Measurements from ENCODE around the gene ZG16B.

ZG16B gene

DNA sequence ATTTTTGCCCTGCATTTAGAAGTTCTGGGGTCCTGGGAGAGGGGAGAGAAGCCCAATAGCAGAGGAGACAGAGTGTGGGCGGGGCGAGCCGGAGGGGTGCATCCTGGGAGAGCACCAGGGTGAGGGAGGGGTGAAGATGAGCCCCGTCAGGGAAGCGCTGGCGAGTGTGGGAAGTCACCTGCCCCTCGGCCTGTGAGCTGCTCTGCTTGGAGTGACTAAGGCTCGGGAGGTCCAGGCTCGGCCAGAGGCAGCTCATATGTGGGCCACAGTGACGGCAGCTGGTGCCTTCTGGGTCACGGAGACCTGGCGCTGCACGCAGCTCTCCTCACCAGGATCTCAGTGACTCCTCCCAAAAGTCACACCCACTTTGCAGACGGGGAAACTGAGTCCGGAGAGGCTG is 1.1 kb downstream of the ZG16B start:
- Histone ChIP-seq H3K4me1 (ENCODE audit: control insufficient read depth in 5 of 5, insufficient read depth in 5 of 5, low read length in 5 of 5) (peaks cover 0 to 12% (median 0%) of the 10 kb centered on the region in 5 donors), H3K36me3 (ENCODE audit: control insufficient read depth in 5 of 5, insufficient read depth in 5 of 5, low read length in 5 of 5) (no peaks in the 10 kb centered on the region), H3K4me3 (ENCODE audit: low read depth in 1 of 5, low read length in 5 of 5) (no peak overlapping the region), H3K9me3 (ENCODE audit: control insufficient read depth in 5 of 5, low read length in 5 of 5) (no peaks in the 10 kb centered on the region), H3K27ac (ENCODE audit: low read depth, low read length) (no peak overlapping the region), H3K9ac (ENCODE audit: low read length in 5 of 5) (no peak overlapping the region), H3K27me3 (ENCODE audit: control insufficient read depth in 5 of 5, insufficient read depth in 4 of 5, low read length in 5 of 5) (peaks cover 13 to 37% (median 34%) of the 10 kb centered on the region in 5 donors)

- Histone ChIP-seq H3K4me3 (ENCODE audit: low read depth in 1 of 5, low read length in 5 of 5) (no peak overlapping the region), H3K9me3 (ENCODE audit: control insufficient read depth in 5 of 5, low read length in 5 of 5) (no peaks in the 10 kb centered on the region), H3K36me3 (ENCODE audit: control insufficient read depth in 5 of 5, insufficient read depth in 5 of 5, low read length in 5 of 5) (no peaks in the 10 kb centered on the region), H3K9ac (ENCODE audit: low read length in 5 of 5) (no peak overlapping the region), H3K4me1 (ENCODE audit: control insufficient read depth in 5 of 5, insufficient read depth in 5 of 5, low read length in 5 of 5) (peaks cover 0 to 12% (median 0%) of the 10 kb centered on the region in 5 donors), H3K27me3 (ENCODE audit: control insufficient read depth in 5 of 5, insufficient read depth in 4 of 5, low read length in 5 of 5) (peaks cover 16 to 41% (median 37%) of the 10 kb centered on the region in 5 donors), H3K27ac (ENCODE audit: low read depth, low read length) (no peak overlapping the region)
Measured at GRCh38 chr16:2833776-2834175, 3.7 kb downstream of the ZG16B start.

GRCh38 chr16:2834968-2835367 is 4.9 kb downstream of the ZG16B start:
- Histone ChIP-seq H3K9me3 (ENCODE audit: control insufficient read depth in 5 of 5, low read length in 5 of 5) (no peaks in the 10 kb centered on the region), H3K36me3 (ENCODE audit: control insufficient read depth in 5 of 5, insufficient read depth in 5 of 5, low read length in 5 of 5) (no peaks in the 10 kb centered on the region), H3K27ac (ENCODE audit: low read depth, low read length) (no peak overlapping the region), H3K4me3 (ENCODE audit: low read depth in 1 of 5, low read length in 5 of 5) (no peak overlapping the region), H3K27me3 (ENCODE audit: control insufficient read depth in 5 of 5, insufficient read depth in 4 of 5, low read length in 5 of 5) (peaks cover 14 to 44% (median 36%) of the 10 kb centered on the region in 5 donors), H3K9ac (ENCODE audit: low read length in 5 of 5) (no peak overlapping the region), H3K4me1 (ENCODE audit: control insufficient read depth in 5 of 5, insufficient read depth in 5 of 5, low read length in 5 of 5) (peaks cover 0 to 11% (median 0%) of the 10 kb centered on the region in 5 donors)

DNA sequence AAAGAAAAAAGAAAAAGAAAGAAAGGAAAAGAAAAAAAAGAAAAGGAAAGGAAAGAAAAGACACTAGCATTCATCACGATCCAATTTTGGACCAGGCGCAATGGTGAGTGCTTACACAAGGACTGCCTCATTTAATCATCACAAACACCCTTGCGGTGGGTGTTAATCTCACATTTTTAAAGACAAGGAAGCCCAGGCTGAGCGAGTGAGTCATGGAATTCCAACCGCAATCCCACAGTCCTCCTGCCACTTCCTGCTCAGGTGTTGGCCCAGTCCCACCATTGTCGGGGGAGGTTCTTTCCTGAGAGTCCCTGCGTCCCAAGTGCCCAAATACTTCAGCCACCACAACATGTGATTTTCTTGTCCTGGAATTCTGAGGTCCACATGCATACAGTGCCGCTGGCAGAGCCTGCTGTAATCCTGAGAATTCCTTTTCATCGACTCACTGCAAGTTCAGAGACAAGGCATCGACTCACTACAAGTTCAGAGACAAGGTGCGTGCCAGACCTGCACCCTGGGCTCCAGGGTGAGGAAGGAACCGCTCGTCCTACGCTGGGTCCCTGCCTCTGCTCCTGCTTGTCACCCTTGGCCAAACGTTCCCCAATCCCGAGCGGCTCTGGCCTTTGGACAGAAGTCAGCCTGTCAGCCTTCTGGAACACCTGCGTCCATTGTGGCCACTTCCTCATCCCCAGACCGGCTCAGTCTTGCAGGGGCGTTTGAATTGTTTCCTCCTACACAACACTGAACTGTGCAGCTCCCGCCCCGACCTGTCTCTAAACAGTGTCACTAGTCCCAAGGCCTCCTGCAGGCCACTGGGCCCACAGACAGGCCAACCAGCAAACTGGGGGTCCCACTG is 5.8 kb downstream of the ZG16B start:
- H3K9ac ChIP-seq (ENCODE audit: low read length in 5 of 5): no peak overlapping the region
- no peak overlapping the region for H3K4me3 ChIP-seq (ENCODE audit: low read depth in 1 of 5, low read length in 5 of 5)
- H3K27ac ChIP-seq (ENCODE audit: low read depth, low read length): no peak overlapping the region
- H3K9me3 ChIP-seq (ENCODE audit: control insufficient read depth in 5 of 5, low read length in 5 of 5): no peaks in the 10 kb centered on the region
- peaks cover 0 to 9% (median 0%) of the 10 kb centered on the region in 5 donors for H3K4me1 ChIP-seq (ENCODE audit: control insufficient read depth in 5 of 5, insufficient read depth in 5 of 5, low read length in 5 of 5)
- H3K36me3 ChIP-seq (ENCODE audit: control insufficient read depth in 5 of 5, insufficient read depth in 5 of 5, low read length in 5 of 5): no peaks in the 10 kb centered on the region
- H3K27me3 ChIP-seq (ENCODE audit: control insufficient read depth in 5 of 5, insufficient read depth in 4 of 5, low read length in 5 of 5): peaks cover 14 to 46% (median 36%) of the 10 kb centered on the region in 5 donors

- H3K9me3 ChIP-seq (ENCODE audit: control insufficient read depth in 5 of 5, low read length in 5 of 5): no peaks in the 10 kb centered on the region
- no peak overlapping the region for H3K27ac ChIP-seq (ENCODE audit: low read depth, low read length)
- no peaks in the 10 kb centered on the region for H3K36me3 ChIP-seq (ENCODE audit: control insufficient read depth in 5 of 5, insufficient read depth in 5 of 5, low read length in 5 of 5)
- H3K4me1 ChIP-seq (ENCODE audit: control insufficient read depth in 5 of 5, insufficient read depth in 5 of 5, low read length in 5 of 5): peaks cover 0 to 16% (median 3%) of the 10 kb centered on the region in 5 donors
- H3K4me3 ChIP-seq (ENCODE audit: low read depth in 1 of 5, low read length in 5 of 5): no peak overlapping the region
- no peak overlapping the region for H3K9ac ChIP-seq (ENCODE audit: low read length in 5 of 5)
- H3K27me3 ChIP-seq (ENCODE audit: control insufficient read depth in 5 of 5, insufficient read depth in 4 of 5, low read length in 5 of 5): peaks cover 14 to 36% (median 31%) of the 10 kb centered on the region in 5 donors
Measured at GRCh38 chr16:2836646-2837508, 6.8 kb downstream of the ZG16B start.

- no peak overlapping the region for H3K9ac ChIP-seq (ENCODE audit: low read length in 5 of 5)
- H3K36me3 ChIP-seq (ENCODE audit: control insufficient read depth in 5 of 5, insufficient read depth in 5 of 5, low read length in 5 of 5): no peaks in the 10 kb centered on the region
- peaks cover 8 to 28% (median 24%) of the 10 kb centered on the region in 5 donors for H3K27me3 ChIP-seq (ENCODE audit: control insufficient read depth in 5 of 5, insufficient read depth in 4 of 5, low read length in 5 of 5)
- no peak overlapping the region for H3K27ac ChIP-seq (ENCODE audit: low read depth, low read length)
- H3K4me1 ChIP-seq (ENCODE audit: control insufficient read depth in 5 of 5, insufficient read depth in 5 of 5, low read length in 5 of 5): peaks cover 0 to 25% (median 12%) of the 10 kb centered on the region in 5 donors
- no peaks in the 10 kb centered on the region for H3K9me3 ChIP-seq (ENCODE audit: control insufficient read depth in 5 of 5, low read length in 5 of 5)
- no peak overlapping the region for H3K4me3 ChIP-seq (ENCODE audit: low read depth in 1 of 5, low read length in 5 of 5)
Measured at GRCh38 chr16:2838928-2839327, 8.8 kb downstream of the ZG16B start.

DNA sequence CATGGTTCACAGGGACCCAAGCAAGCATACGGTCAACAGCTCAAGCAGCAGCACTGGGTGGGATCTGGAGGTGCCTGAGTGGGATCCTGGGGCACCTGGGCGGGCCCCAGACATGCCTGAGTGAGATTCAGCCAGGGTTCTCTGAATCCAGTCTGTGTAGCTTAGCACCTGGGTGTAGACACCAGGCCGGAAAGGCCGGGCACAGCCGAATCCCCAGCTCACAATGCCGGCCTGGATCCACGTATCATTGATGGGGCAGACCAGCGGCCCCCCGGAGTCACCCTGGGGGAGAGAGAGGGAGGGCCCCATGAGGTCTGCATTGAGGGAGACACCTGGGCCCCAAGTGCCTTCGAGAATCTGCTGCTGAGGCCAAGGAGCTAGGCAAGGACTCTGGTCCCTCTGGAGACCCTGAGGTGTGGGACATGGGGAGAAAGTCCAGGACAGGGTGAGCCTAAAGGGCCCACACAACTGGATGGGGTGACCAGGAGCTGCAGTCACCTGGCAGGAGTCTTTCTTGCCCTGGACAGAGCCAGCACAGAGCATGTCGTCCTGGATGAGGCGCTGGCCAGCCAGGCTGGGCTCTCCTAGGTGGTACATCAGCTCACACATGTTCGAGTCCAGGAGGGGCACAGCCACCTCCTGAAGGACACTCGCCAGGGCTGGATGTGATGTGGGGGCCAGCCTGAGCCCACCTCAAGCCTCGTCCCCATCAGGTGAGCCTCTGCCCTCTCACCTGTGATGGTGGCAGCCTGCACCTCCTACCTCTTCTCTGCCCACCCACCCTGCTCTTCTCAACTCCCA is 9.7 kb downstream of the ZG16B start:
- Histone ChIP-seq H3K36me3 (ENCODE audit: control insufficient read depth in 5 of 5, insufficient read depth in 5 of 5, low read length in 5 of 5) (no peaks in the 10 kb centered on the region), H3K4me1 (ENCODE audit: control insufficient read depth in 5 of 5, insufficient read depth in 5 of 5, low read length in 5 of 5) (peaks cover 0 to 25% (median 12%) of the 10 kb centered on the region in 5 donors), H3K27me3 (ENCODE audit: control insufficient read depth in 5 of 5, insufficient read depth in 4 of 5, low read length in 5 of 5) (peaks cover 8 to 28% (median 24%) of the 10 kb centered on the region in 5 donors), H3K27ac (ENCODE audit: low read depth, low read length) (no peak overlapping the region), H3K4me3 (ENCODE audit: low read depth in 1 of 5, low read length in 5 of 5) (no peak overlapping the region), H3K9me3 (ENCODE audit: control insufficient read depth in 5 of 5, low read length in 5 of 5) (no peaks in the 10 kb centered on the region), H3K9ac (ENCODE audit: low read length in 5 of 5) (no peak overlapping the region)

DNA sequence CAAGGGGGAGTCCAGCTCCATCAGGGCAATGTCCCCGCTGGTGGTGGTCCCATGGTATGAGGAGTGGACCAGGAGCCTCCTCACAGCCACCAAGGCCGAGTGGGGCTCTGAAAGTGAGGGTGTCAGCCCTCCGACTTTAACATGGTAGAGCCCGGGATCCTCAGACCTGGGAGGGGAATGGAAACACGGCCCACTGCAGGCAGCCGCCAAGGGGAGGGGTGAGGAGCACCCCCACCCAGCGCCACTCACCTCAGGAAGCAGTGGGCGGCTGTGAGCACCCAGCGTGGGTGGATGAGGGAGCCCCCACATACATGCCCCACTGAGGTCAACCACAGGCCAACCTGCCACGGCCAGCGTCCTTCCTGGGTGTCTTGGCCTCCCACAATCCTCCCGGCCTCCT is 10.8 kb downstream of the ZG16B start:
- Histone ChIP-seq H3K4me1 (ENCODE audit: control insufficient read depth in 5 of 5, insufficient read depth in 5 of 5, low read length in 5 of 5) (peaks cover 0 to 21% (median 12%) of the 10 kb centered on the region in 5 donors), H3K27ac (ENCODE audit: low read depth, low read length) (no peak overlapping the region), H3K9me3 (ENCODE audit: control insufficient read depth in 5 of 5, low read length in 5 of 5) (no peaks in the 10 kb centered on the region), H3K4me3 (ENCODE audit: low read depth in 1 of 5, low read length in 5 of 5) (no peak overlapping the region), H3K9ac (ENCODE audit: low read length in 5 of 5) (no peak overlapping the region), H3K27me3 (ENCODE audit: control insufficient read depth in 5 of 5, insufficient read depth in 4 of 5, low read length in 5 of 5) (peaks cover 8 to 28% (median 21%) of the 10 kb centered on the region in 5 donors), H3K36me3 (ENCODE audit: control insufficient read depth in 5 of 5, insufficient read depth in 5 of 5, low read length in 5 of 5) (no peaks in the 10 kb centered on the region)

- H3K27ac ChIP-seq (ENCODE audit: low read depth, low read length): no peak overlapping the region
Measured at GRCh38 chr16:2841606-2842339, 11.7 kb downstream of the ZG16B start.

More at GRCh38 chr16:2841606-2842339, 11.7 kb downstream of the ZG16B start:
- peaks cover 5 to 25% (median 14%) of the 10 kb centered on the region in 5 donors for H3K27me3 ChIP-seq (ENCODE audit: control insufficient read depth in 5 of 5, insufficient read depth in 4 of 5, low read length in 5 of 5)
- H3K9me3 ChIP-seq (ENCODE audit: control insufficient read depth in 5 of 5, low read length in 5 of 5): no peaks in the 10 kb centered on the region
- peak overlapping the region; percentile 43 to 63 (median 46) for H3K4me3 ChIP-seq (ENCODE audit: low read depth in 1 of 5, low read length in 5 of 5)
- peak overlapping the region in 1 of 5 donors; percentile 1 for H3K9ac ChIP-seq (ENCODE audit: low read length in 5 of 5)
- H3K36me3 ChIP-seq (ENCODE audit: control insufficient read depth in 5 of 5, insufficient read depth in 5 of 5, low read length in 5 of 5): no peaks in the 10 kb centered on the region
- peaks cover 0 to 18% (median 12%) of the 10 kb centered on the region in 5 donors for H3K4me1 ChIP-seq (ENCODE audit: control insufficient read depth in 5 of 5, insufficient read depth in 5 of 5, low read length in 5 of 5)
